Stimulated activated CD4-positive, alpha-beta T cell treated with anti-CD3 and anti-CD28 coated beads, Interleukin-1b, Interleukin-23, amount 100 ng/mL, for 1 hour (primary cell): ENCODE results near the gene CDH22.

Experiments used
- DNase-seq, 2 donors: peaks; one replicate each; pipeline ENCODE4 v3.0.0-alpha.2; 2020; ENCODE audit warnings: low read depth in 2 of 2

Gene CDH22

DNA sequence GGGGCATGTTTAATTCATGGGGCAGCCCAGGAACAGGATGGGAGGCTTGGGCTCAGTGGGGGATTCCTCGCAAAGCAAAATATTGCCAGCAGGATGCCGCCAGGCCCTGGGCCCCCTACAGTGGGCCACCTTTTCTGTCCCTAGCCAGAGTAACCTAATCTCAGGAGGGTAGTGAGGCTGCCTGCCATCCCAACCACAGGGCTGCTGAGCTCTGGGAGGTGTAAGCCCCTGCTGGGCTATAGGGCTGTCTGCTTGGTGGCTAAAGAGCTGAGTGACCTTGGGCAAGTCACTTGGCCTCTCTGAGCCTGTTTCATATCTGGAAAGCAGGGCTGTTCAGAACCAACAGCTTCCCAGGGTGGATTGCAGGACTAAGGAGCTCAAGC is 35.7 kb upstream of the CDH22 start:
- no peak for DNase-seq

DNA sequence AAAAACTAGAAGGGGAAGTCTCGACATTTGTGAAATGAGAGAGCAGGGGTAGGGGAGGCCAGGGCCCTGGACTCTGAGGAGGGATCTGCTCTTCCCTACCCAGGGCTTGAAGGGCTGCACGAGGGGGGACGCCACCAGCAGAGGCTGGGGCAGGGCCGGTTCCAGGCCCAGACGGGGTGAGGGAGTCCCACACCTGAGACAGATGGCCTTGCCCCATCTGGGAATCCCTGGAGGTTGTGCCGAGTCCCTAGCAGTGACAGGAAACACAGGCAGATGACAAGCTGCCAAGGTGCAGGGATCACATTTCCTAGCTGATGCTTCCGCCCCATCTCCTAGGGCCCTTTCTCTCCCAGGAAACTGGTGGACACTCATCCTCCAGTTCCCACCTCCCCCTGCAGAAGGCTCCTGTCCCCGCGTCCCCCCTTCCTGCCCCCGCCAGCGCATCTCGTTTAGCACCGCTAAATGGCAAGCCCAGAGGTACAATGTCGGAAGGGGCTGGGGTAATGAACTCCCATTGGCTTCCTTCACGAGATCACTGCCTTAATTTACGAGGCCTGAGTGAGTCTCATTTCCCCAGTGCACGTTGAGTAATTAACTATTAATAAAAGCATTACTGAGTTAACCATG is 35.2 kb upstream of the CDH22 start:
- DNase-seq: no peak

DNA sequence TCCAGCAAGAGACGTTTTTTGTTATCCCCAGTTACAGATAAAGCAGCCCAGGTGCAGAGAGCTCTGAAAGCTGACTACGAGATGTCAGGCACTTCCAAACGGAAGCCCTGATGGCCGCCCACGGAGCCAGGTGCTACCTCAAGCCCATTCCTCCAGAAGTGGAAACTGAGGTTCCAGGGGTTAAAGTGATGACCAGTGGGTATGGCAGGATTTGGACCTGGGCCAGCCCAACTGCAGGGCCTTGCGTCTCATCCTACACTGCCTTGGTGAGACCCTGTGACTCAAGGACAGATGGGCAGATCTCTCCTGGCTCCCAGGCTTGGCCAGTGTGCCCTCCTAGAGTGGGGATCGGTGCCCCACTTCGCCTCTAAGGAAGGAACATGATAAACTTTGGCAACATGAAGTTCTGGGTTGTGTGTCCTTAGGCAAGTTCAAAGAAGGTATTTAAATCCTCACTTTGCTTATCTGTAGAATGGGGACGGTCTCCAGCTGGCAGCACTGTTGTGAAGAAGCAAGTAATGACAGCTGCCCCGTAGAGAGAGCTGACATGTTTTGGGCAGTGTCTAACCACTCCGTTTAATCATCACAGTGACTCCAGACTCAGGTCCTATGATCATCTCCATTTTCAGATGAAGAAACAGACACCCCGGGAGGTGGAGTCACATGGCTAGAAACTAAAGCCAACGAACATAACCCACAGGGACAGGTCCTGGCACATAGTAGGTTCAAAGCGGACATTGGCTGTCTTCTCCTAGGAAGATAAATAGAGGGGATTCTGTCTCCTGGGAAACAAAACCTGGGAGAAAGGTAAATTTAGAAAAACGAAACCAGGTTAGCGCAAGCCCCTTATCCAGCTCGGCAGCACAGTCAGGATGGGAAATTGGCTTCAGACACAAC is 34.4 kb upstream of the CDH22 start:
- DNase-seq: no peak

DNA sequence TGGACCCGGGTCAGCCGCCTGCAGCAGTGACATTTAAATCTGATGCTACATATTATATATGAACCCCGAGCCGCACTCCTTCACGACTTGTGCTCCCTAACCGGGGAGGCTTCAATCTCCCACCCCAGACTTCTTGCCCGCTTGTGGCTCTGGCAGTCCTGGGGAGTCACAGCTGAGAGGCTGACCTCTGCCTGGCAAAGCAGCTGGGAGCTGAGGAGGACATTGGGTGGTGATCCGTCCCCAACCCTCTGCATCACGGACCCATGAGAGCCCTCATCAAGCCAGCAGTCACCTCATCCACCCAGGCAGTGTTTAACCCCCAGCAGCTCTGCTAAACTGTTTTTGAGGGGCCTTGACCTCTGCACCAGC is 33.7 kb upstream of the CDH22 start:
- DNase-seq: no peak

DNA sequence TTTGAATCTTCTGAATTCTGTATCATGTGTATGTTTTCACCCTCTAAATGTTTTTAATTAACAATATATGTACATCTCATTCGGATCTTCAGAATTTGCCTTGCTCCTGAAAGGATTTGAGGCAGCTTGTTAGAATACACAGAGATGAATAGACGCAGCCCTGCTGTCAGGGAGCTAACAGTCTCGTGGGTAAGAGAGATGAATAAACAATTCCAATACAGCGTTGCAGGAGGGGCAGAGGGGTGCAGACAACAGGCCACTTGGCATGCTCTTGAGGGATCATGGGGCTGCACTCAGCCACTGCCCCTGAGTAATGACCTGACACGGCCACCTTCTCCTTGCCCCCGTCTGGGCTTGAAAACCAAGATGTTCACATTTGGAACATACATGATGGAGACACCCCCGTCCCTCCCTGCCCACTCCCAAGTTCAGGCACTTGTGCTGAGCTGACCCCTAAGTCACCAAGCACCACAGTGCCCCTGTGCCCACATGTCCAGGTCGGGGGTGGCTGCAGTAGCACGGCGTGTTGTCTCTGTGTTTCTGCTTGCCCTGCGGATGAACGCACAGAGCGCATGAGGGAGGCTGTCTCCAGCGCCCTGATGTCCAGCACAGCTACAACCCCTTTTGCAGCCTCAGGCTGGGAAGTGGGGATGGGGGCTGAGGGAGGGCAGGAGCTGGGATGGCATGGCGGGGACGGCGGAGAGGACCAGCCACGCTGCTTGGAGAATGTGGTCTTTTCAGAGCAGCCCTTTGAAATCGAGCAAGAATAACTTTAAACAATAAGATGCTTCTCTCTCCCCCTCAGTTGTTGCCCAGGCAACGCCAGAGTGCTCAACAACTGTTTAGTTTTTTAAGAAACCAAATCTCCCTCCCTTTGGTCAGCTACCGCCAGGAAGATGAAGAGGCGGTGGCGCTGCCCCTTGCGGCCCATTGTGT is 33.0 kb upstream of the CDH22 start:
- no peak for DNase-seq

DNA sequence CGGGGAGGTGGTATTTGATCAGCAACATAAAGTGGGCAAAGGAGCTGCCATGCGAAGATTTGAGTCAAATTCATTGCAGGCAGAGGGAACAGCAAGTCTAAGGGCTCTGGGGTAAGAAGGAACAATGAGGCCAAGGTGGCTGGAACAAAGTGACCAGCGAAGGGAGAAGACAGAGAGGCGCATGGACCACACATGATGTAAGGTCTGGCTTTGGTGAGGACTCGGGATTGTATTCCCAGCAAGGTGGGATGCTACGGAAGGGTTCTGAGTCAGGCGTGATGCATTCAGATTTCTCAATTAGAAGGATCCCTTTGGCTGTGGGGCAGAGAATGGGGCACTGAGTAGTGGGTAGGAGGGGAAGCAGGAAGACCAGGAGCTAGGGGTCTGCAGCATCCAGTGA is 30.7 kb upstream of the CDH22 start:
- DNase-seq: no peak

DNA sequence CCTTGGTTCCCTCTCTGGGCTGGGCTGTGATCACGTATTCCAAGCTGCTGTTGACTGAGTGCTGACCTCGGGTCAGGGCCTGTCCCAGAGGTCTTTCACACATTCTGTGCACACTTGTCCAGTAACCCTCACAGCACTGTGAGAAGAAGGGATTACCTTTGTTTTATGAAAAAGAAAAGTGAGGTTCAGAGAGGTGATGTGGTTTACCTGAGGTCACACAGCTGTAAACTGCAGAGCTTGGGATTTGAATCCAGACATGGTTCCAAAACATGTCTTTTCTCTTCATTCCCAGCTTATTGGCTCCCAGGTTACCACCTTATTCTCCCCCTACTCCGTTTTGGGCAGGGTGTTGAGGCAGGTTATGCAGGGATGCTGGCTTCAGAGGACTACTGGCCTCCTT is 28.4 kb upstream of the CDH22 start:
- DNase-seq: no peak

DNA sequence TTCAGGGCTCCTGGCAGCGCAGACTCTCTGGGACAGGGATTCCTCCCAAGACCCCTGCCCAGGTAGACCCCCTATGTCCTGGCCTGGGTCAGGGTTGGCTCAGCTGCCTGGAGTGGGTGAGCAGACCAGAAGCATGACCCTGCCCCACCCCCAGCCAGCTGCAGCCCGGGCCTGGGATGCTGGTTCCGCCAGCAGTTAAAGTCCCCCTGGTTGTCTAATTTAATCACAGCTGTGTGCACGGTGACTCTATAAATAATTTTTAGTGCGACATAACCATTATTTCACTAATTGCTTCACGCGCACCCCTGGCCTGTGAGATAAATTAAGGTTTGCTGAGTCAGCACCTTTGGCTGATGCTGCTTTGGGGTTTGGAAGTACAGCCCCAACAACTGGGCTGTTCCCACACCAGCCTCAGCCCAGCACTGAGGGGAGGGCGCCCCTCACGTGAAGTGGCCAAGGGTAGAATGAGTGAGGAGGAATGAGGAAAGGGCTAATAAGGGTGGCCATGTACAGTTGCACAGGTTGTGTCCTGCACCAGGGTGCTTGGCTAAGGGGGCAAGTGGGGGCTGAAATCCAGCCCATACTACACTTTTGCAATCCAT is 26.1 kb upstream of the CDH22 start:
- no peak for DNase-seq

DNA sequence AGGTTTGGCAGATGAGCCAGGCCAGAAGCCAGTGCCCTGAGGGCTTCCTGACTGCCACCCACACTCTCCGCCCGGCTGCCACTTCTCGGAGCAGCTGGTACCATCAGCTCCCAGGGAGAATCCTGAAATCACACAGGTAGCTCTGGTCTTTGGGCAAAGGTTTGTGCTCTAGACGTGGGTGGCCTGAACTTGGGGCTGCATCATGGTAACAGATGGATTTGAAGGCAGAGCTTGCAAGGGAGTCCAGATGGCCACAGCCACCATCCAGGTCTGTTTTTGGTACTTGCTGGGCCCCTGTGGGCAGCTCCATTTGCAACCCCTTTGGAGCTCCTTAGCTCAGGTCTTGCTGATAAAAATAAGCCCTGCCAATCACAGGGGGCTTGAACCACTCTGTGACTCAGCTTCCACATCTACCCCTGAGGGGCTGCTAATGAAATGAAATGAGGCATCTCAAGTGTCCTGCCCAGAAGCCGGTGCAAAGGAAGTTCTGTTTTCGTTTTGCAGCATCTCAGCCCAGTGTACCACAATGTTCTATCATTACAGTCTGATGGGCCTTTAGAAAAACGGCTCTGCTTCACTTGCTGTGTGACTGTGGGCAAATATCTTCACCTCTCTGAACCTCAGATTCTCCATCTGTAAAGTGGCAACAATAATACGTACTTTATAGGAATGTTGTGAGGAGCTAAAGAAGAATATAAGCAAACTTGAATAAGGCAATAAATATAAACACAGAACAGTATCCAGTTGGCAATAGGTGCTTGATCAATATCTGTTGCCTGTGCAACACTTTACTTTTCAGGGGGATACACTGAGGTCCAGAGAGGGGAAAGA is 25.1 kb upstream of the CDH22 start:
- no peak for DNase-seq

DNA sequence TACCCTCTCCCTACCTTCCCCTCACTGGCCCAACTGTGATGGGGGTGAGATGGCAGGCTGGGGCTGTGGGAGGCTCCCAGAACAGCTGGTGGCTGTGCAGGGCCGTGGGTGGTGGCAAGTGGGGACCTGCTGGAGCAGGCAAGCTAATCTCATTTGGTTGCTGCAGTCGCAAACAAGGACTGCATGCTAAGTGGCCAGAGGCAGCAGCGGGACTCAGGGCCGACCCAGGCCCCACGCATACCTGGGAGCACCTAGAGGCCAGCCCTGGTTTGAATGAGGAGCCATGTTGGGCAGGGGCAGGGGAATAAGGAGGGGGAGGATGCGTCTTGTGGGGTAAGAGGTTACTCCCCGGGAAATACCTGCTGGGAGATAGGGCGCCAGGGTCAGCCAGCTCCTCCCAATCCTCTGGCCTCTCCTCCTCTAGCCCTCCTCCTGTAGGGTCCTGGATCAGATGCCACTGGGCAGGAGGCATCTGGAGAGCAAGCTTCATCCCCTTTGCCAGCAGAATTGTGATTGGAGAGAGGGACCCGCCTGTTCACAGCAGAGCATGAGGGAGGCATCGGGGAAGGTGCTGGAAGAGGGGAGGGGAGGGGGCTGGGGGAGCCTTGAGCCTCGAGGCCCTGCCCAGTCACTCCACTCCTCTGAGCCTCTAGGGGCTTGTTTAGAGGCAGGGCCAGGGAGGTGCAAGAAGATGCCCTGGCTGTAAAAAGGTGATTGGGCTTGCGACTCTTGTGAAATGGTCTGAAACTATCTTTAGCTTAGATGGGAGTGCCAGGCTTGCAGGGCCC is 24.3 kb upstream of the CDH22 start:
- DNase-seq: no peak

DNA sequence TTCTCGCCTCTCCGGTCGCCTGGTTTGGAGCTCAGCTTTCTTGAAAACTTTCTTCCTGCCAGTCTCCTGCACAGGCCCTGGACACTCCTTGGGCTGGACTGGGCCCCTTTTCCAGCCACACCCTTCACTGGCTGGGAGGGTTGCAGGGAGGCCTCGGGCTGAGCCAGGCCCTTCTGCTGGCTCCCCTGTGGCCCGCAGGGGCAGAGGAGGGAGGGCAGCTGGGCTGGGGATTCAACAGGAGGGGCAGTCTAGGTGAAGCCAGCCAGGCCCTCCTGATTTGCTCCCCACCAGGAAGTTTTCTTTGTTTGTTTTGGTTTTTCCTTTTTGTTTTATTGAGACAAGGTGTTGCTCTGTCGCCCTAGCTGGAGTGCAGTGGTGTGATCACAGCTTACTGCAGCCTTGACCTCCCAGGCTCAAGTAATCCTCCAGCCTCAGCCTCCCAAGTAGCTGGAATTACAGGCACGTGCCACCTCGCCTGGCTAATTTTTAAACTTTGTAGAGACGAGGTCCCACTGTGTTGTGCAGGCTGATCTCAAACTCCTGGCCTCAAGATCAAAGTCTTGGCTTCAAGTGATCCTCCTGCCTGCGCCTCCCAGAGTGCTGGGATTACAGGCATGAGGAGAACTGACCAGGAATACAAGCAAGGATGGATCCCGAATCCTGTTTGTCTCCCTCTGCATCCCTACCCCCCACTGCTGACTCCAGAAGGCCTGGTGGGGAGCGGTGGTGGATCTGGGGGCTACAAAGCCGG is 23.5 kb upstream of the CDH22 start:
- no peak for DNase-seq

DNA sequence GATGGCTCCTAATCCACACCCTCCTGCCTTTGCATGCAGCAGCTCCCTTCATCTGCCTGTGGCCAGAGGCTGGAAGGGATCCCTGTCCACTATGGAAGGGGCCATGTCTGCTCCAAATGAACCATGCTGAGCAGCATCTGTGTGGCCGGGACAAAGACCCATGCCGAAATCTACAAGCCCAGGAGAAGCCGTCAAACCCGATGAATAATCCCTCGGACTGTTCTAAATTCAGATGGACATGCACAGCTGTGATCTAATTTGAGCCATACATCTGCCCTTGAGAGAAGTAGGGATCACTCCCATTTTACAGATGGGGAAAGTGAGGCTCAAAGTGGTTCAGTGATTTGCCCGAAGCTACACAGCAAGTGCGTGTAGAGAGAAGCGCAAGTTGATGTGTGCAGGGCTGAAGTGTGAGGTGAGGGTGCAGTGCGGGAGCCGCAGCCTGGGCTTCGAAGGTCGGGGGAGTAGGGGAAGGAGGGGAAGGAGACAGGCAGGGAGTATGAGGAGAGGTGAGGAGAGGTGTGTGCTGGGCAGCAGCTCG is 22.6 kb upstream of the CDH22 start:
- no peak for DNase-seq

DNA sequence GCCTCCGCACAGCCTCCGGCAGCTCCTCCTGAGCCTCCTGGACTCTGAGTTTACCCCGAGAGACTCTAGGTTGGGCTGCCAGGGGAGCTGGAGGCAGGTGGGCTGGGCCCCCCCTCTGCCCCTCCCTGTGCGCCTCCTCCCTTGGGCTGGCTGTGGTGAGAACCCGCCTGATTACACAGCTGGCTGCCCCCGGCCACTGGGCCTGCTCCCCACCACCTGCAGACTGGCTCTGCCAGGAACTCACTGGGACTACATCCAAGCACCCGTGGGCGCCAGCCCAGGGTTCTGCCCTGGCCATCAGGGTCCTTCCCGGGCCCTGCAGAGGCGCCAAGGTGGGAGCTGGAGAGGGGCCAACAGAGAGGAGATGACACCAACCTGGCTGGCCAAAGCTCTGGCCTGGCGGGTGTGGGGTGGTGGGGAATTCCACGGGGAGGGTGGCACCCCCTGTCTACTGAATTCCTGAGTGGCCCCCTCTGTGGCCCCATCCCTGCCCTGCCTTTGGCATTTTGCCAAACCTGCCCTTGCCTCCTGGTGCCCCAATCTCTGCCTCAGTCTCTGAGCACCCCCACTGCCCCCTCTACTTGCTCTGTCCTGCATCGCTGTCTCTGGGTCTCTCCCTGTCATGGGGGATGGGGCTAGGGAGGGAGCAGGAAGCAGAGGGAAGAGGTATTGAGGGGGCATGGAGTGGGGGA is 21.9 kb upstream of the CDH22 start:
- no peak for DNase-seq

DNA sequence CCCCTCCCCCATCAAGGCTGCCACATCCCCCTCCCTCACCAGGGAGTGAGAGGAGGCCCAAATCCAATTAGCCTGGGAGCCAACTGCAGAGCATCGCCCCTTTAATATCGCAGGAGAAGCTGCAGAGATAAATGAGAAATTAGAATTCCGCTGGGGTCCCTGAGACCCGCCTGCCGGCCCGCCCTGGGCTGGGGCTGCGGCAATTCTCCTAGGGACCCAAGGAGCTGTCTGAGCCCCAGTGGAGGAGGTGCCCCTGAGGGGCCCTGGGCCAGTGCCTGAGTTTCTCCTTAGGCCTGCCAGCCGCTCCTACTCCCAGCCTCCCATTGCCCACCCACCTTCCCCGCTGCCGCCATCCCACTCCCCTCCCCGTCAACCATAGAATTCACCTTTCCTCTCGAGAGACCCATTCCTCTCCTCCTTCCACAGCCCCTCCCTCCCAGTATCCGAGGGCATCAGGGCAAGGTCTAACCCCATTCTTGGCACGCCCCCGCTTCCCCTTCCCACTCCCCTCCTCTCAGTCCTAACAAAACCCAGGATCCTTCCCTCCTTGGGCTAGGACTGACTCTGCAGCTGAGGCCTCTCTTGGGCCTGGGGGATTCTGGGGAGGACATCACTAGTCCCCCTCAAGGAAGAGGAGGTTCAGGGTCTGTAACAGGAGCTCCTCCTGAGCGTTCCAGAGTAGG is 20.0 kb upstream of the CDH22 start:
- DNase-seq: no peak

DNA sequence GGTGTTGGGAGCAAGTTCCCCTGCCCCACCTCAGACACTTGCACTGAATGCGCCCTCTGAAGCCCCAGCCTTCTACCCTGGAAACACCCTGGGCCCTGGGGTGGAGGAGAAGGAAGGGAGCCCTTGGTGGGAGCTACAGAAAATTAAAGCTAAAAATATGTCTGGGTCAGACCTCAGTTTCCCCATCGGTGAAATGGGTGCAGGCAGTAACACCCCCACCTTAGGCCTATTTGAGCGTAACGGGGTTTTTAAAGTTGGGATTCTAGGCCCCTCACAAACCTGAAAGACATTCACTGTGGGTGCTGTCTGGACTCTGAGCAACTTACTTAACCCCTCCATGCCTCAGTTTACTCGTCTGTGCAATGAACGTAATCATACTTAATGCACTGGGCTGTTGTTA is 19.3 kb upstream of the CDH22 start:
- no peak for DNase-seq

DNA sequence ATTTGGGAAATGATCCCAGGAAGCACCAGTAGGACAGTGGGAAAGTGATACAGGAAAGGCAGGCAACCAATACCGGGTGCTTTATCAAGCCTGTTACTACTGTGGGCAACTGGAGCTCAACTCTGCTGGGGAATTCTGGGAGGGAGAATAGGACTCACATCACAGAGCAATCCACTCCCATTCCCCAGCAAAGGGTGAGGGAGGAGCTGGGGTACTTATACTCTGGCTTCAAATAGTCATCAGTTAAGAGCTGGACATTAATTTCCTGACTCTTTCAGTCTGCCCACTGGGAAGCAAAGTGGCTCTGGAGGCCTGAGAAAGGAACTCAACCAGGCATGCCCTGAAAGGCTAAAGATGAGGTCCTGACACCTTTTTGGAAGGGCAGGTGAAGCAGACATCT is 17.5 kb upstream of the CDH22 start:
- DNase-seq: no peak

DNA sequence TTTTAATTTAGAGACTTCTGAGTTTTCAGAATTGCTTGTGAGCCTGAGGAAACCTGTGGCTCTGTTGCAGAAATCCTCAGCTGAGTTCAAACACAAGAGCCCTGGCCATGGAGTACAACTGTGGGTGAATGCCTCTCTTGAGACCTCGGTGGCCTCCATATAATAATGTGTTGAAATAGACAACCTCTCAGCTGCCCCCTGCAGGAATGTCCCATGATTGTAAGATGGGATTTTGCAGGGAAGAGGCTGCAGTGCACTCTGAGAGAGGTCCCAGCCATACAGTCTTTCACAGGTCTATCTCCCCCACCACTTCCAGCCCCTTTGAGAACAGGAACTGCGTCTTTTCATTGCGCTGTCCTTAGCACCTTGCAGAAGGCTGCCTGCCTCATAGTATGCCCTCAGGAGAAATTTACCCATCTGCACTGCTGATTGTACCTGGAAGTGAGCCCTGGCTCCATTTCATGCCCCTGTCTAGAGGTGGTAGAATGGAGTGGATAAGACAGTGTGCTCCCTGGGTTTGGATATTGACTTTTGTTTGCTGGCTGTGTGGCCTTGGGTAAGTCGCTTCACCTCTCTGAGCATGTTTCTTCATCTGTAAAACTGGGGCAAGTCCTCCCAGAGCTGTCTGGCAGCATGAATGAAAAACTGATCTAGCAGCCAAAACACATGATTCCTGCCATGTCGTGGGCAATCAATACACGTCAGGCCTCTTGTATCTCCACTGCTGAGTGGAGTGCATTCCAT is 16.8 kb upstream of the CDH22 start:
- DNase-seq: no peak
